H1 (cell line): ENCODE measurements around the gene SLC19A1. TPM values are rescaled to one million over a fixed set of nuclear protein-coding genes. Genes with fewer than 3 reads are reported as not detected.

Experiments used
- E2F6 ChIP-seq: IDR thresholded peaks from 2 replicates; pipeline ENCODE4 v1.6.1; 2012; ENCODE audit warnings: inconsistent platforms
- TAF7 ChIP-seq: optimal IDR thresholded peaks from 2 replicates; pipeline ENCODE3; 2011; ENCODE audit warnings: low read depth, mild to moderate bottlenecking, inconsistent platforms, low read length, moderate library complexity, borderline replicate concordance
- polyA plus RNA-seq, 7 experiments: library from polyadenylated mRNA; depleted of rRNA in 3 of 7; stranded (reverse) in 5 of 7; unstranded in 2 of 7; fragments of >200 nt in 5 of 7; fragments of 200-250 nt in 2 of 7; gene quantifications; 1 replicate in 5 of 7; 2 replicates in 1 of 7; 4 replicates in 1 of 7; pipeline versions ENCODE4 v1.2.1 to v1.2.3, GENCODE V29; 2011 to 2013; ENCODE audit warnings: missing spikeins in 2 of 7, mixed read lengths in 2 of 7
- total RNA-seq: library from RNA; stranded (reverse); fragmentation: NEBNext Ultra II Directional; extraction: Animal tissue kit (Norgen Biotek cat#: 25700); gene quantifications from 2 replicates; pipeline ENCODE4 v1.2.1, GENCODE V29; 2021

Gene SLC19A1
- total and polyA plus RNA-seq, 2 of the 8 experiments (the other 6 are each of a cell fraction or from before 2014, with no cell fraction given), result 31.6 to 43.8 TPM

DNA sequence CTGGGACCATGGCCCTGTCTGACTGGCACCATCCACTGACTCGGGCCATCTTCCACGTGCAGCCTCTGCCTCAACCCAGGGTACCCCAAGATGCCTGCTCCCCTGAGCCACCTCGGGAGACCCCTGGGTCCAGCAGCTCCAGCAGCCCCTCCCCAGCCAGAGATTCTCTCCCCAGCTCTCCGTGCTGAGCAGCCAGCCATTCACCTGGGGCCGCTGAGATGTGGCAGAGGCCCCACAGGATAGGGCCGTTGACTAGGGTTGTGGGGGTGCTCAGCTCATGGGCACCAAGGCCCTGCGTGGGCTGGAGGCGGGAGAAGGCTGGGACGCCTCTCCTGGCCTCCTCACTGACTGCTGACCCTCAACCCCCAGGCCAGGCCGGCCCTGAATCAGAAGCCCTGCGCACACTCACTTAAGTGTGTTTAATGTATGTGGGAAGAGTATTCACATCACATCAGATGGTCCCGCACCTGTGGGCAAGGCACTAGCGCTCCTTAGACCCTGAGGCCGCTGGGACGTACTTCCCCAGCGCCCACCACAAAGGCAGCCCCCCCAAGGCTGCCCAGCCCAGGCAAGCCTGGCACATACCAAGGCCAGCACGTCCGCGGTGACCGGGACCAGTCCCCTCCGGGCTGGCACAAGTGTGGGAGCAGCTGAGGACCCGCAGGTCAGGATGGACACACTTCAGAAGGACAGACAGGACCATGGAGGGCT, 27.8 kb downstream of the SLC19A1 start (continued):
- no peak for TF ChIP-seq TAF7
- no peak for TF ChIP-seq E2F6
- TF ChIP-seq, all 59 proteins: peak for 0
